Fibroblast of pulmonary artery (primary cell): Measurements from ENCODE around the gene KIAA1328.

Source experiments
- DNase-seq: peaks from one replicate; pipeline ENCODE4 v3.0.0-alpha.2; 2010; ENCODE audit warnings: low read depth
- H3K4me3 ChIP-seq: replicated peaks from 2 replicates; pipeline ENCODE4 v1.5.1; 2011; ENCODE audit warnings: low read depth, mild to moderate bottlenecking, control low read depth, low read length, moderate library complexity
- TF ChIP-seq, protein P1 (sequence below): IDR thresholded peaks from 2 replicates; pipeline ENCODE4 v1.5.1; 2011; ENCODE audit warnings: mild to moderate bottlenecking, control low read depth, low read length, inconsistent platforms; ENCODE audit errors: missing control alignments

KIAA1328 gene

DNA sequence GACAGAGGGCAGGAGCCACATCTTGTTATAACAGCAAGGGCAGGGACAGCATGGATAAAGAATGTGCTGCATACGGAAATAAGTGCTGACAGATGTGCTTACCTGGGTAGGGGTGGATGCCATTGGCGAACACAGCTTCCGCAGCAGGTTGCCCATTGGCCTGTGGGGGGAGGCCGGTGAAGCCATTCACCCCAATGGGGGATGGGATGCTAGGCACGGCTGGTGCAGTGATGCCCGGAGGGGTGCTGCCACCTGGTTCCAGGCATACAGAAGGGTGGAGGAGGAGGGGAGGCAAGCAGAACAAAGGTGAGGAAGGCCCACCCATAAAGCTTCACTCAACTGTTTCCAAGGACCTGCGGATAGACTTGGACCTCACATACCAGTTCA is 441.7 kb downstream of the KIAA1328 start:
- no peak overlapping the region for H3K4me3 ChIP-seq
- DNase-seq, result no peak
- TF ChIP-seq, protein P1, sequence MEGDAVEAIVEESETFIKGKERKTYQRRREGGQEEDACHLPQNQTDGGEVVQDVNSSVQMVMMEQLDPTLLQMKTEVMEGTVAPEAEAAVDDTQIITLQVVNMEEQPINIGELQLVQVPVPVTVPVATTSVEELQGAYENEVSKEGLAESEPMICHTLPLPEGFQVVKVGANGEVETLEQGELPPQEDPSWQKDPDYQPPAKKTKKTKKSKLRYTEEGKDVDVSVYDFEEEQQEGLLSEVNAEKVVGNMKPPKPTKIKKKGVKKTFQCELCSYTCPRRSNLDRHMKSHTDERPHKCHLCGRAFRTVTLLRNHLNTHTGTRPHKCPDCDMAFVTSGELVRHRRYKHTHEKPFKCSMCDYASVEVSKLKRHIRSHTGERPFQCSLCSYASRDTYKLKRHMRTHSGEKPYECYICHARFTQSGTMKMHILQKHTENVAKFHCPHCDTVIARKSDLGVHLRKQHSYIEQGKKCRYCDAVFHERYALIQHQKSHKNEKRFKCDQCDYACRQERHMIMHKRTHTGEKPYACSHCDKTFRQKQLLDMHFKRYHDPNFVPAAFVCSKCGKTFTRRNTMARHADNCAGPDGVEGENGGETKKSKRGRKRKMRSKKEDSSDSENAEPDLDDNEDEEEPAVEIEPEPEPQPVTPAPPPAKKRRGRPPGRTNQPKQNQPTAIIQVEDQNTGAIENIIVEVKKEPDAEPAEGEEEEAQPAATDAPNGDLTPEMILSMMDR, result no peak

DNA sequence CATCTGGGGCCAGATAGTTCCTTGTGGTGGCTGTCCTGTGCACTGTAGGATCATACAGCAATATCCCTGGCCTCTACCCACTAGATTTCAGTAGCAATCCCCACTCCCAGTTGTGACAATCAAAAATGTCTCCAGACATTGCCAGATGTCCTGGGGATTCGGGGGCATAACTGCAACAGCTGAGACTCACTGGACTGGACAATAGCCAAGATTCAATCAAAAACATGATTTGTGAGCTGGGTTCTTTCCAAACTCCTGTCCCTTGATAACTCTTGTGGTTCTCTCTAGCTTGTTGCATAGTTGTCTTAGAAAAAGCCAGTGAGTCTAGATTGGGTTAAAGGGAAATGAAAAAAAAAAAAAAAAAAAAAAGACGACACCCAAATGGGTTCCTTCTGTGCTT is 443.3 kb downstream of the KIAA1328 start:
- H3K4me3 ChIP-seq, result no peak overlapping the region
- no peak for DNase-seq
- TF ChIP-seq, protein P1, result no peak

DNA sequence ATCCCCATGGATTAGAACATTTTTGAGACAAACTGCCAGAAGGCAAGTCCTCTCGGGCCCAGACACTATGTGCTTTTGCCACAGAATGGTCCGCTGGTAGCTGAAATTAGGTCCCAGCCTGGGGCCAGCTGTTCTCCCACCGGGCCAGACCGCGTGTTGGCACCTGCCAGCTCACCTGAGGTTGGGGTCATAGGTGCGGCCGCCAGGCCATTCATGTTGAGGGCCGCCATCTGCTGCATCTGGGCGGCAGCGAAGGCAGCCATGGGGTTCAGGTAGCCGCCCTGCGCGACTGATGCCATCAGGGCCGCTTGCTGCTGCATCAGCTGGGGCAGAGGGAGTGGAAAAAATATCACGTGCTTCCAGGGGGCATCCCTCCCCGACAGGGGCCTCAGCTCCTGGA is 443.9 kb downstream of the KIAA1328 start:
- no peak overlapping the region for H3K4me3 ChIP-seq
- no peak for DNase-seq
- TF ChIP-seq, protein P1, result no peak

DNA sequence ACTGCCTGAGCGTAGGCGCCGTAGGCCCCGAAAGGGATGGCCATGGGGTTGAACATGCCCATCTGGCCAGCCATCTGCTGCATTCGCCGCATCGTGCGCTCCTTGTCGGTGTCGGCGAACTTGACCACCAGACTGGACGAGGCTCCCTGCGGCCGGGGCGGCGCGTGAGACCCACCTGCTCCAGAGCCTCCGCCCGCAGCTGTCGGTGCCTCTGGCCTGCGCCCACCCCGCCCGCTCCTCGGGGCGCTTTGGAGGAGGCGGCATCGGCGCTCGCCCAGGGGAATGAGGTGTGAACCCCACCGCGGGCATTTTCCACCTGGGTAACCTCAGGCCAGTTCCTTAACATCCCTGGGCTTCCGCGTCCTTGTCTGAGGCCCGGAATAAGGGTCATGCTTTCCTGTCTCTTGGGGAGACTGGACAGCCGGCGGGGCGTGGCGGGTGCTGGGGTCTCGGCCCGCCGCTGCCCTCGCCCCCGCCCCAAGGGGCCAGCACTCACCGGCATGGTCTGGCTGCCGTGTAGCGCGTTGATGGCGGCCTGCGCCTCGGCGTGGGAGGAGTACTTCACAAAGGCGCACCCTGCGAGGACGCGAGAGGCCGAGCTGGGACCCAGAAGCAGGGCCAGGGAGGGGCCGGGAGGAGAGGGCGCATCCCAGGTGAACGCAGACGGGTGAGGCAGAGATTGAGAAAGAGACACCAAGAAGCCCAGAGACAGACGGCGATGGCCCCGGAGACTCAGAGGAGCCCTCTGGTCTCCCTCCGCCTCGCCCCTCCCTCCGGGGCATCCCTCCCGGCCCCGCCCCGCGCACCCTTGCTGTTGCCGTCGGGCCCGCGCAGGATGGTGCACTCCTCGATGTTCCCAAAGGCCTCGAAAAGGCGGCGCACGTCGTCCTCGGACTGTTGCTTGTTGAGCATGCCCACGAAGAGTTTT is 445.6 kb downstream of the KIAA1328 start:
- no peak for DNase-seq
- TF ChIP-seq, protein P1, result no peak
- no peak overlapping the region for H3K4me3 ChIP-seq

DNA sequence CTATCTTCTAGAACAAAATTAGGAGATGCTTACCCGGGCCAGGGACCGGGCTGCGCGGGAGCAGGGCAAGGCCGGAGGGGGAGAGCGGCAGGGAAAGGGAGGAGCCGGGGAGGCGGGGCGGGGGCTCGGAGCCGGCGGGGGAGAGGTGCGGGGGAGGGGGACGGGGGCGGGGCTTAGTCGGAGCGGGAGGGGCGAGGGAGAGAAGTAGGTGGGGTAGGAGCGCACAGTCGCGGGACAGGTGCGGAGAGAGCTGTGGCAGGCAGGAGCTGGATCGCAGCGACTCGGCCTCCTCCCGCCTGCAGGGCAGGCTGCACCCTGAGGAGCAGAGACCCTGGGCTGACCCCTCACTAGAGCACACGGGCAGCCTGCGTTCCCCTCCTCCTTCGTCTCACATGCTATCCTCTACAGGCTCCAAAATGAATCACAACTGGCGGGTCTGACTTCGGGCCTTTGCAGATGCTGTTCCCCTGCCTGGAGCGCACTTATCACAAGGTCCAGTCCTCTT is 446.4 kb downstream of the KIAA1328 start:
- TF ChIP-seq, protein P1, result no peak
- DNase-seq, result no peak
- H3K4me3 ChIP-seq, result no peak overlapping the region

DNA sequence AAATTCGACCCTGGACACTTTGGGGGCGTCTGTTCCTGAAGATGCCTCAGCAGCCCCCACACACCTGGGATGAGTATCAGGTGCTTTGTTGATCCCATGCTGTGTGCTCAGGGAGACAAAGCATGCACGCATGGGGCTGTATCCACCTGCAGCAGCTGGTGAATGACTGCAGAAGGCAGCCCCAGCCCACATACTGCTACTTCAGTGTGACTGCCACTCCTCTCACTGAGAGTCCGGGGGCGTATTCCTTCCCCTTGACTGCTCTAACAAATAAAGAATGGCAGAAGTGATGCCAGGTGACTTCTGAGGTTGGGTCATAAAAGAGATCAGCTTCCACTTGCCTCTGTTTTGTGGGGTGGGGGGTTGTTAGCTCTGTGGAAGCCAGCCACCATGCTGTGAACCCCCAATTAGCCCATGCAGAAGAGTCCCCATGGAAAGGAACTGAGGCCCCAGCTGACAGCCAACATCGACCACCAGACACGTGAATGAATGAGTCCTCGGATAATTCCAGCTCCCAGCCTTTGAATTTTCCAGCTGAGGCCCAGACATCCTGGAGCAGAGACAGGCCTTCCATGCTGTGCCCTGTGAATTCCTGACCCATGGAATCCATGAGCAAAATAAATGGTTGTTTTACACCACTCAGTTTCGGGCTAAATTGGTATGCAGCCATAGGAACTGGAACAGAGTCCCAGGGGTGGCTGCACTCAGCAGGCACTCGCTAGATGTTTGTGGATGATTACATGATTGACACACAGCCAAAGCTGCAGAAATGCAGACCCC is 447.4 kb downstream of the KIAA1328 start:
- TF ChIP-seq, protein P1, result no peak
- no peak for DNase-seq
- no peak overlapping the region for H3K4me3 ChIP-seq
